ENCODE data around the gene C11orf68.

C11orf68 gene

GRCh38 chr11:65868076-65868667 lies 50.7 kb downstream of the C11orf68 start:
- no peak overlapping the region for H3K4me3 ChIP-seq (ENCODE audit: extremely low read depth, insufficient read depth, low read length, poor library complexity, severe bottlenecking)
- peaks cover 83% of the 10 kb centered on the region for H3K36me3 ChIP-seq (ENCODE audit: control insufficient read depth, insufficient read depth, low read length)
- WGBS, 2 experiments (ENCODE audit: insufficient coverage in 2 of 2), result 94 to 95% methylated on average over 16 to 18 of the region's 19 CpGs
- peaks cover 18% of the 10 kb centered on the region for H3K4me1 ChIP-seq (ENCODE audit: control insufficient read depth, insufficient read depth, low read length, poor library complexity, severe bottlenecking)
- H3K9me3 ChIP-seq (ENCODE audit: control insufficient read depth, low read length), result no peaks in the 10 kb centered on the region
- H3K27ac ChIP-seq (ENCODE audit: low read depth, low read length, severe bottlenecking), result no peak overlapping the region

- H3K4me3 ChIP-seq (ENCODE audit: extremely low read depth, insufficient read depth, low read length, poor library complexity, severe bottlenecking), result no peak overlapping the region
- H3K27ac ChIP-seq (ENCODE audit: low read depth, low read length, severe bottlenecking), result no peak overlapping the region
- H3K4me1 ChIP-seq (ENCODE audit: control insufficient read depth, insufficient read depth, low read length, poor library complexity, severe bottlenecking), result peaks cover 20% of the 10 kb centered on the region
- no peaks in the 10 kb centered on the region for H3K9me3 ChIP-seq (ENCODE audit: control insufficient read depth, low read length)
- WGBS, 2 experiments (ENCODE audit: insufficient coverage in 2 of 2), result 68 to 70% methylated on average over 21 to 24 of the region's 29 CpGs
- peaks cover 90% of the 10 kb centered on the region for H3K36me3 ChIP-seq (ENCODE audit: control insufficient read depth, insufficient read depth, low read length)
Measured at GRCh38 chr11:65867284-65868071, 51.4 kb downstream of the C11orf68 start.
